Measurements from ENCODE around the gene PRKG1. TPM values are rescaled to one million over a fixed set of nuclear protein-coding genes. Genes with fewer than 3 reads are reported as not detected.

Gene PRKG1
- total RNA-seq, 6 experiments from 2014 or later = 1.1 to 2.0 (median 1.3) TPM

- Histone ChIP-seq H3K27me3 (peaks cover 0 to 9% of the 10 kb centered on the region in 2 donors), H3K4me1 (peaks cover 0 to 19% (median 0%) of the 10 kb centered on the region in 4 donors), H3K27ac (no peak overlapping the region), H3K9me3 (no peaks in the 10 kb centered on the region), H3K4me3 (no peak overlapping the region), H3K36me3 (no peaks in the 10 kb centered on the region)
- TF ChIP-seq POLR2A (IDR thresholded peaks at IDR 0.05) (no peak), CTCF (IDR thresholded peaks at IDR 0.05) (no peak)
- DNase-seq = no peak
- no peak for ATAC-seq
- intact Hi-C loops (cut with DNase I) = no loop called here
- WGBS (ENCODE audit: insufficient coverage, low coverage, low lambda C conversion rate, missing lambda C conversion rate) = 68% methylated on average over 4 of the region's 4 CpGs
These were observed 1242.2 kb downstream of the PRKG1 start for GRCh38 chr10:52316500-52316899.

- Histone ChIP-seq H3K27ac (no peak overlapping the region), H3K27me3 (no peaks in the 10 kb centered on the region), H3K4me1 (peaks cover 0 to 16% (median 0%) of the 10 kb centered on the region in 4 donors), H3K36me3 (no peaks in the 10 kb centered on the region), H3K4me3 (no peak overlapping the region), H3K9me3 (no peaks in the 10 kb centered on the region)
- intact Hi-C loops (cut with DNase I) = no loop called here
- no peak for DNase-seq
- no peak for TF ChIP-seq POLR2A (IDR thresholded peaks at IDR 0.05)
- no peak for TF ChIP-seq CTCF (IDR thresholded peaks at IDR 0.05)
- 50% methylated on average over 5 of the region's 5 CpGs for WGBS (ENCODE audit: insufficient coverage, low coverage, low lambda C conversion rate, missing lambda C conversion rate)
- no peak for ATAC-seq
These were observed 1243.9 kb downstream of the PRKG1 start for GRCh38 chr10:52318136-52318701.

- H3K27ac ChIP-seq = no peak overlapping the region
- peaks cover 0 to 9% (median 0%) of the 10 kb centered on the region in 4 donors for H3K4me1 ChIP-seq
- no peak overlapping the region for H3K4me3 ChIP-seq
- no peaks in the 10 kb centered on the region for H3K9me3 ChIP-seq
- H3K27me3 ChIP-seq = no peaks in the 10 kb centered on the region
- DNase-seq (no peak), ATAC-seq (no peak)
- 58% methylated on average over 7 of the region's 7 CpGs for WGBS (ENCODE audit: insufficient coverage, low coverage, low lambda C conversion rate, missing lambda C conversion rate)
- TF ChIP-seq POLR2A (IDR thresholded peaks at IDR 0.05) = no peak
- TF ChIP-seq CTCF (IDR thresholded peaks at IDR 0.05) = no peak
- no peaks in the 10 kb centered on the region for H3K36me3 ChIP-seq
- intact Hi-C loops (cut with DNase I) = no loop called here
These were observed 1244.7 kb downstream of the PRKG1 start for GRCh38 chr10:52318822-52319464.

- Histone ChIP-seq H3K9me3 (no peaks in the 10 kb centered on the region), H3K27me3 (no peaks in the 10 kb centered on the region), H3K27ac (no peak overlapping the region), H3K4me3 (no peak overlapping the region), H3K36me3 (no peaks in the 10 kb centered on the region), H3K4me1 (no peaks in the 10 kb centered on the region)
- TF ChIP-seq CTCF (IDR thresholded peaks at IDR 0.05) (no peak), POLR2A (IDR thresholded peaks at IDR 0.05) (no peak)
- 65% methylated on average over 2 of the region's 2 CpGs for WGBS (ENCODE audit: insufficient coverage, low coverage, low lambda C conversion rate, missing lambda C conversion rate)
- ATAC-seq (no peak), DNase-seq (no peak)
- intact Hi-C loops (cut with DNase I) = loop anchor here in 1 of 2 donors (10.0 kb wide), 1 partner anchor 155 kb away; no protein-coding TSS in a partner anchor
These were observed 1245.6 kb downstream of the PRKG1 start for GRCh38 chr10:52319926-52320325.
